Activated T-helper 1 cell treated with anti-CD3 and anti-CD28 coated beads, Interleukin-12 subunit alpha, Interleukin-12 subunit beta, Interleukin-2, Interleukin-4 antibody, amounts not matched to agents 30 ng/mL and 10 ng/mL and 1 ng/mL, durations not matched to agents 14 hours and 24 hours and 36 hours (primary cell): Measurements from ENCODE around the gene SUSD1. TPM values are rescaled to one million over a fixed set of nuclear protein-coding genes. Genes with fewer than 3 reads are reported as not detected.

Experiments
- DNase-seq: peaks from one replicate; pipeline ENCODE4 v3.0.0; 2021; ENCODE audit warnings: low spot score
- H3K27ac Mint-ChIP-seq: one replicate; pipeline ENCODE4 v1.8.0; 2021; ENCODE audit warnings: mild to moderate bottlenecking, mixed read lengths
- H3K27me3 Mint-ChIP-seq: one replicate; pipeline ENCODE4 v1.8.0; 2022; ENCODE audit warnings: mild to moderate bottlenecking, moderate library complexity, mixed read lengths; ENCODE audit not compliant: insufficient read depth
- H3K36me3 Mint-ChIP-seq: one replicate; pipeline ENCODE4 v1.8.0; 2021; ENCODE audit warnings: low read depth, mixed read lengths
- H3K4me1 Mint-ChIP-seq: one replicate; pipeline ENCODE4 v1.8.0; 2021; ENCODE audit warnings: low read depth, mixed read lengths
- H3K4me3 Mint-ChIP-seq: one replicate; pipeline ENCODE4 v1.8.0; 2021; ENCODE audit warnings: mild to moderate bottlenecking, moderate library complexity, mixed read lengths
- H3K9me3 Mint-ChIP-seq: one replicate; pipeline ENCODE4 v1.8.0; 2021; ENCODE audit warnings: mixed read lengths
- intact Hi-C: fragments of 100-400 bp; cut with micrococcal nuclease; formaldehyde crosslinking; loops from one replicate; pipeline ENCODE4 v1.15.1; 2024
- total RNA-seq: library from RNA; stranded (reverse); gene quantifications from 2 replicates; pipeline ENCODE4 v1.2.3, GENCODE V29; 2022

SUSD1 gene
- total RNA-seq, 1 donor from 2014 or later, result 3.7 TPM

DNA sequence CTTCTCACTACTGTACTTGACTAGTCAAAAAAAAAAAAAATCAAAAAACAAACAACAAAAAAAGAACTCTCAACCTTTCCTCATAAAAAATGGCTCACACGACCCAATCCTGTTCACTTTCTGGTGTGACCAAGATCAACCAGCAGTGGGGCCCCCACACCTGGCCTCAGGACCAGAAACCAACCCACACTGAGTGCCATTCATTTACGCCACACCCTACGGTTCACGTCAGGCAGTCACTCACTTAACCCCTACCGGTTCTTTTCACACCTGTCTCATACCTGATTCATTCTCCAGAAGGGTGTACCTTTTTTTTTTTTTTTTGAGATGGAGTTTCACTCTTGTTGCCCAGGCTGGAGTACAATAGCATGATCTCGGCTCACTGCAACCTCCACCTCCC is 5.7 kb downstream of the SUSD1 start:
- H3K4me3 Mint-ChIP-seq, result no peak overlapping the region
- peaks cover 3% of the 10 kb centered on the region for H3K27me3 Mint-ChIP-seq
- no peak for DNase-seq
- no peaks in the 10 kb centered on the region for H3K9me3 Mint-ChIP-seq
- intact Hi-C loops, result no loop called here
- no peak overlapping the region for H3K27ac Mint-ChIP-seq
- peaks cover 29% of the 10 kb centered on the region for H3K36me3 Mint-ChIP-seq
- peaks cover 61% of the 10 kb centered on the region for H3K4me1 Mint-ChIP-seq

DNA sequence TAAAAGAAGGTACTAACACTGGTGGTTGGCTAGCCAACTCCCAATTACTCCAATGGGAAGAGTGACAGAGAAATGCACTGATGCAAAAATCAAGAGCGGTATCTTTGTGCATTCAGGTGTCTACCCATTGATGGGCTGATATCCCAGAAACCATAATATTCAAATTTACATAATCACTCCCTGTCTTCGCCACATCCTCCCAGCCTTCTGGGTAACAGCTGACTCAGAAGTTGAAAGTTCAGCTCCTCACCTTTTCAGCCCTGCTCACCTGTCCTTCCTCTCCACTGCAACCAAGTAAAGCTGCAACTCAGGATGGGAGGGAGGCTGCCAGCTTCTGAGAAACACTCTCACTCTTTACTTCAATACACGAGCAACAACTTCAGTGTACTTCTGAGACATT is 6.9 kb downstream of the SUSD1 start:
- intact Hi-C loops, result no loop called here
- H3K4me1 Mint-ChIP-seq, result peaks cover 51% of the 10 kb centered on the region
- H3K36me3 Mint-ChIP-seq, result peaks cover 23% of the 10 kb centered on the region
- H3K27ac Mint-ChIP-seq, result no peak overlapping the region
- H3K4me3 Mint-ChIP-seq, result no peak overlapping the region
- no peak for DNase-seq
- no peaks in the 10 kb centered on the region for H3K9me3 Mint-ChIP-seq
- peaks cover 3% of the 10 kb centered on the region for H3K27me3 Mint-ChIP-seq

DNA sequence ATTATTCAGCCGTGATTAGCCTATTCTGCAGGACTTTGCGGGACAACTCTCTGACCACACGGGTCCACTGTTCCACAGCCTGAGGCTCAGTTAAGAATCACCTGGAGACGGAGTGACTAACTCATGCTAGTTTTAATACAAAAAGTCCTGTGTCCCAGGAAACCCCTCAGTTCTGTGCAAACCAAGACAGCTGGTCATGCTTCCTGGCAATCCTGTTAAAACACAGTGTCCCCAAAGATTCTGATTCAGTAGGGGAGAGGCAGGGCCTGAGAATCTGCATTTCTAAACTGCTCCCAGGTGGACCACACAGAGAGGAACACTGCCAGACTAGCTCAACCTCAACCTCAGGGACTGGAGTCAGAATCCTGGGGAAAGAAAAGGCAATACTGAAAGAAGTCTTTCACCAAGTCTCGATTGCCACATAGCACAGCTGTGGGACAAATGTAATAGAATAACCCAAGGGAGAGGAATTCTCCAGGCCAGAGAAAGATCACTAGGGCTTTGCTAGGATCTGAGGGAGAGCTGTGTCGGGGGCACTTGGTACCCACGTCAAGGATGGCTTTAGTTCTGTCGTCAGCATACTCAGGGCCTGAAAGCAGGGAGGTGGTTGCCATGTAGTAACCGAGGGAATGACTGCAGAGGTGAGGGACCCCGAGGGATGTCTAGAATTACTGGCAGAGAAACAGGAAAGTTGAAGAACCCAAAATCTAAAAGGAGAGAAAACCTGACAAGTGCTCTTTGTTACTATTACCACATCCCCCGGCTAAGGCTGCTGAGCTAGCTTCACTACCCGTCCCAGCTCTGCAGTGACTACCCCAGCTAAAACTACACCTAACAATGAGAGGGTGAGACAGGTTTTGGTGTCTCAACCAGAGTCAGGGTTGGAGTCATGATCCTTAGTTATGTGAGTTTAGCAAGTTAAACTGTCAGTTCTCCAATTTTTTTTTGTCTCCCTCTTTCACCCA is 8.6 kb downstream of the SUSD1 start:
- Mint-ChIP-seq H3K4me1 (peaks cover 39% of the 10 kb centered on the region), H3K27ac (no peak overlapping the region)

GRCh38 chr9:112162621-112163413 is 12.3 kb downstream of the SUSD1 start:
- no peak overlapping the region for H3K4me3 Mint-ChIP-seq
- peaks cover 4% of the 10 kb centered on the region for H3K36me3 Mint-ChIP-seq
- intact Hi-C loops, result no loop called here
- H3K27me3 Mint-ChIP-seq, result peaks cover 2% of the 10 kb centered on the region
- H3K27ac Mint-ChIP-seq, result no peak overlapping the region
- peaks cover 10% of the 10 kb centered on the region for H3K4me1 Mint-ChIP-seq
- H3K9me3 Mint-ChIP-seq, result no peaks in the 10 kb centered on the region
- DNase-seq, result no peak

More for the DNA sequence above, 8.6 kb downstream of the SUSD1 start:
- DNase-seq, result no peak
- intact Hi-C loops, result no loop called here
- Mint-ChIP-seq H3K36me3 (peaks cover 16% of the 10 kb centered on the region), H3K9me3 (no peaks in the 10 kb centered on the region), H3K4me3 (no peak overlapping the region), H3K27me3 (peaks cover 5% of the 10 kb centered on the region)

- DNase-seq, result no peak
- Mint-ChIP-seq H3K4me3 (no peak overlapping the region), H3K27ac (no peak overlapping the region), H3K36me3 (peaks cover 11% of the 10 kb centered on the region), H3K27me3 (peaks cover 2% of the 10 kb centered on the region), H3K4me1 (peaks cover 7% of the 10 kb centered on the region), H3K9me3 (no peaks in the 10 kb centered on the region)
- intact Hi-C loops, result loop anchor here (2.0 kb wide), 1 partner anchor 21 kb away; no protein-coding TSS in a partner anchor
These were observed 15.3 kb downstream of the SUSD1 start for GRCh38 chr9:112159781-112160180.

GRCh38 chr9:112158656-112159367 is 16.3 kb downstream of the SUSD1 start:
- no peak for DNase-seq
- peaks cover 2% of the 10 kb centered on the region for H3K27me3 Mint-ChIP-seq

DNA sequence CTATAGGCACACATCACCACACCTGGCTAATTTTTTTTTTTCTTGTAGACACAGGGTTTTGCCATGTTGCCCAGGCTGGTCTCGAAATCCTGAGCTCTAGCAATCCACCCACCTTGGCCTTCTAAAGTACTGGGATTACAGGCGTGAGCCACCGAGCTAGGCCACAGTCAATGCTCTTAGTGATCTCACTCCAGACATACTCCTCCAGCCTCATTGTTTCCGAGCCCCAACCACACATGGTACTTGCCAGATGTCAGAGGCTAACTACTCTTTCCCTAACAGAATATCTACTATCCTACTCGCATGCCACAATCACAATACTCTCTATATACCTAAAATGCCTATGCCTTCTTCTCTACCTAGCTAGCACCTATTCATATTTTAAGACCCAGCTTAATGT is 17.1 kb downstream of the SUSD1 start:
- Mint-ChIP-seq H3K27me3 (no peaks in the 10 kb centered on the region), H3K4me3 (no peak overlapping the region), H3K4me1 (peaks cover 7% of the 10 kb centered on the region), H3K9me3 (no peaks in the 10 kb centered on the region), H3K36me3 (peaks cover 14% of the 10 kb centered on the region), H3K27ac (peak overlapping the region; percentile 47)
- DNase-seq, result no peak
- intact Hi-C loops, result loop anchor here (2.0 kb wide), 1 partner anchor 23 kb away; no protein-coding TSS in a partner anchor

More at GRCh38 chr9:112158656-112159367, 16.3 kb downstream of the SUSD1 start:
- H3K27ac Mint-ChIP-seq, result no peak overlapping the region
- intact Hi-C loops, result loop anchor here (2.0 kb wide), 1 partner anchor 22 kb away; no protein-coding TSS in a partner anchor
- peaks cover 14% of the 10 kb centered on the region for H3K36me3 Mint-ChIP-seq
- H3K4me1 Mint-ChIP-seq, result peaks cover 7% of the 10 kb centered on the region
- no peaks in the 10 kb centered on the region for H3K9me3 Mint-ChIP-seq
- no peak overlapping the region for H3K4me3 Mint-ChIP-seq

- no peaks in the 10 kb centered on the region for H3K27me3 Mint-ChIP-seq
- intact Hi-C loops, result no loop called here
- peaks cover 12% of the 10 kb centered on the region for H3K36me3 Mint-ChIP-seq
- H3K27ac Mint-ChIP-seq, result no peak overlapping the region
- peaks cover 7% of the 10 kb centered on the region for H3K4me1 Mint-ChIP-seq
- H3K4me3 Mint-ChIP-seq, result no peak overlapping the region
- DNase-seq, result no peak
- no peaks in the 10 kb centered on the region for H3K9me3 Mint-ChIP-seq
These were observed 18.0 kb downstream of the SUSD1 start for GRCh38 chr9:112157087-112157486.

- no peak overlapping the region for H3K27ac Mint-ChIP-seq
- intact Hi-C loops, result no loop called here
- peaks cover 8% of the 10 kb centered on the region for H3K4me1 Mint-ChIP-seq
- no peak overlapping the region for H3K4me3 Mint-ChIP-seq
- H3K27me3 Mint-ChIP-seq, result no peaks in the 10 kb centered on the region
- H3K36me3 Mint-ChIP-seq, result peaks cover 17% of the 10 kb centered on the region
- no peak for DNase-seq
- no peaks in the 10 kb centered on the region for H3K9me3 Mint-ChIP-seq
These were observed 25.9 kb downstream of the SUSD1 start for GRCh38 chr9:112149211-112149610.

GRCh38 chr9:112145886-112146285 is 29.2 kb downstream of the SUSD1 start:
- H3K27me3 Mint-ChIP-seq, result no peaks in the 10 kb centered on the region
- H3K9me3 Mint-ChIP-seq, result no peaks in the 10 kb centered on the region
- peaks cover 23% of the 10 kb centered on the region for H3K36me3 Mint-ChIP-seq
- H3K4me1 Mint-ChIP-seq, result peaks cover 8% of the 10 kb centered on the region
- intact Hi-C loops, result no loop called here
- H3K4me3 Mint-ChIP-seq, result no peak overlapping the region
- H3K27ac Mint-ChIP-seq, result no peak overlapping the region
- DNase-seq, result no peak

GRCh38 chr9:112144807-112145206 is 30.3 kb downstream of the SUSD1 start:
- H3K27ac Mint-ChIP-seq, result no peak overlapping the region
- H3K9me3 Mint-ChIP-seq, result no peaks in the 10 kb centered on the region
- no peak for DNase-seq
- no peaks in the 10 kb centered on the region for H3K27me3 Mint-ChIP-seq
- H3K4me3 Mint-ChIP-seq, result no peak overlapping the region
- H3K4me1 Mint-ChIP-seq, result peaks cover 4% of the 10 kb centered on the region
- peaks cover 20% of the 10 kb centered on the region for H3K36me3 Mint-ChIP-seq
- intact Hi-C loops, result no loop called here

DNA sequence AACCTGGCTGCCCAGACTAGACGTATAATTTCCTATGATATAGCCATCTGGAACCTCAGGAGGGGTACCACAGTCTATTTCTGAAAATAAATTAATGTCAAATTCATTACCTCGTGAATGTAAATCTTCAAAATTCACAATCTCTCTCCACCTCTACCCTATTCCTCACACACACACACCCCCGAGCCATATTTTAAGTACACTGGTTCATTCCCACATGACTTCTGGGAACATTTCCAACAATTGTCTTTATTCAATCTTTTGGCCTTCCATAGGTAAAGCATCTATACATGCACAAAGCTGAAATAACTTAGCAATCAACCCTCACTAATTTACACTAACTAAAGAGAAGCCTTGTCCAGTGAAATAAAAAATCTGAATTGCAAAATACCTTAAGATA is 32.7 kb downstream of the SUSD1 start:
- H3K36me3 Mint-ChIP-seq, result peaks cover 19% of the 10 kb centered on the region
- H3K4me3 Mint-ChIP-seq, result no peak overlapping the region
- intact Hi-C loops, result no loop called here
- no peaks in the 10 kb centered on the region for H3K9me3 Mint-ChIP-seq
- no peak for DNase-seq
- H3K27me3 Mint-ChIP-seq, result no peaks in the 10 kb centered on the region
- H3K4me1 Mint-ChIP-seq, result no peaks in the 10 kb centered on the region
- H3K27ac Mint-ChIP-seq, result no peak overlapping the region
